A204.1 (cell line): Measurements from ENCODE around the gene SMIM29.
"Not testable (repeated sequence)": the region's sequence is repeated elsewhere in the genome, so short reads cannot be mapped to it uniquely, and the experiment has no call there.

Source experiments
- FAIRE-seq: peaks from 2 replicates; lab custom pipeline; 2012; peaks lifted over from hg19 to GRCh38; lab: Jason Lieb, UNC

The SMIM29 gene

GRCh38 chr6:34267746-34268145 is 18.9 kb upstream of the SMIM29 start:
- FAIRE-seq, result no peak

GRCh38 chr6:34263484-34263883 is 14.7 kb upstream of the SMIM29 start:
- FAIRE-seq, result not testable (repeated sequence)

DNA sequence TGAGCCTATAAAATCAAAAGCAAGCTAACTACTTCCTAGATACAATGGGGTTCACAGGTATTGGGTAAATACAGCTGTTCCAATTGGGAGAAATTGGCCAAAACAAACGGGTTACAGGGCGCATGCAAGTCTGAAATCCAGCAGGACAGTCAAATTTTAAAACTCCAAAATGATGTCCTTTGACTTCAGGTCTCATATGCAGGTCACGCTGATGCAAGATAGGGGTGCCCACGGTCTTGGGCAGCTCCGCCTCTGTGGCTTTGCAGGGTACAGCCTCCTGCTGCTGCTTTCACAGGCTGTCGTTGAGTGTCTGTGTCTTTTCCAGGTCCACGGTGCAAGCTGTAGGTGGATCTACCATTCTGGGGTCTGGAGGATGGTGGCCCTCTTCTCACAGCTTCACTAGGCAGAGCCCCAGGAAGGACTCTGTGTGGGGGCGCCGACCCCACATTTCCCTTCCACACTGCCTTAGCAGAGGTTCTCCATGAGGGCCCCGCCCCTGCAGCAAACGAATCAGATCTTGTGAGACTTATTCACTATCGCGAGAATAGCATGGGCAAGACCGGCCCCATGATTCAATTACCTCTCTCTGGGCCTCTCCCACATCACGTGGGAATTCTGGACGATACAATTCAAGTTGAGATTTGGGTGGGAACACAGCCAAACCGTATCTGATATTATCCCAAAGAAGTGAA is 11.9 kb upstream of the SMIM29 start:
- no peak for FAIRE-seq

DNA sequence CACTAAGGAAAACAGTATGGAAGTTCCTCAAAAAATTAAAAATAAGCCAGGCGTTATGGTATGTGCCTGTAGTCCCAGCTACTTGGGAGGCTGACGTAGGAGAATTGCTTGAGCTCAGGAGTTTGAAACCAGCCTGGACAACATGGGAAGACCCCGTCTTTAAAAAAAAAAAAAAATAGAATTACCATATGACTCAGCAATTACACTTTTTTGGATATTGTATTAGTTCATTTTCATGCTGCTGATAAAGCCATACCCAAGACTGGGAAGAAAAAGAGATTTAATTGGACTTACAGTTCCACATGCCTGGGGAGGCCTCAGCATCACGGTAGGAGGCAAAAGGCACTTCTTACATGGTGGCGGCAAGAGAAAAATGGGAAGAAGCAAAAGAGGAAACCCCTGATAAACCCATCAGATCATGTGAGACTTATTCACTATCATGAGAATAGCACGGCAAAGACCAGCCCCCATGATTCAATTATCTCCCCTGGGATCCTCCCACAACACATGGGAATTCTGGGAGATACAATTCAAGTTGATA is 10.8 kb upstream of the SMIM29 start:
- no peak for FAIRE-seq

DNA sequence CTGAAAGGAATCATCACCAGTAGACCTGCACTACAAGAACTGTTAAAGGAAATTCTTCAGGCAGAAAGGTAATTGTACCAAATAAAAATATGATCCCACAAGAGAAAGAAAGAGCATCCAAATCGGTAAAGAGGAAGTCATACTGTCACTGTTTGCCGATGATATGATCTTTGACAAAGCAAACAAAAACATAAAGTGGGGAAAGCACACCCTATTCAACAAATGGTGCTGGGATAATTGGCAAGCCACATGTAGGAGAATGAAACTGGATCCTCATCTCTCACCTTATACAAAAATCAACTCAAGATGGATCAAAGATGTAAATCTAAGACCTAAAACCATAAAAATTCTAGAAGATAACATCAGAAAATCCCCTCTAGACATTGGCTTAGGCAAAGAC is 3.6 kb upstream of the SMIM29 start:
- not testable (repeated sequence) for FAIRE-seq

DNA sequence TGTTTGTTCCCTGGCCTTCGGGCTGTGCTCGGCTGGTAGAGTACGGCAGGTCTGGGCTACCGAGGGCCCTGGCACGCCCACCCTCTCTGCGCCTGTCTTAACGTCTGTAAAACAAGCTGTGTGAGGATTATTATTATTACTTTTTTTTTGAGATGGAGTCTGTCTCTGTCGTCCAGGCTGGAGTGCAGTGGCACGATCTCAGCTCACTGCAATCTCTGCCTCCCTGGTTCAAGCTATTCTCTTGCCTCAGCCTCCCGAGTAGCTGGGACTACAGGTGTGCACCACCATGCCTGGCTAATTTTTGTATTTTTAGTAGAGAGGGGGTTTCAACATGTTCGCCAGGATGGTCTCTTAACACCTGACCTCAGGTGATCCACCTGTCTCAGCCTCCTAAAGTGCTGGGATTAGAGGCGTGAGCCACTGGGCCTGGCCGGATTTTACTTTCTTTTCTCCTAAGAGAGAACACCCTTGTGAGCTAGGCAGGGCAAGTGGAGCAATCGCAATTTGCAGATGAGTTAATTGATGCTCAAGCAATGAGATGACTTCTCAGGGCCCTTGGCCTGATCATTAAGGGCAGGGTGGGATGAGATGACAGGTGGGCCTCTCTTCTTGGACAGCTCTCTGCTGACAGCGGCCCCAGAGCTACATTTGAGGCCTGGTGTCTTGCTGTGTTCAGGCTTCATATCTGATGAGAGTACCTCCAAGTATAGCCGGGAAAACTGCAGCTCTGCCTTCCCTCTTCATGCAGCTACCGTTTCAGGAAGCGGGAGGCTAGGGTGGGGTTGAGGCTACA is 859 bp upstream of the SMIM29 start:
- no peak for FAIRE-seq

- FAIRE-seq, result no peak
These were observed 544 bp downstream of the SMIM29 start for GRCh38 chr6:34248198-34248726.

- FAIRE-seq, result no peak
These were observed 1.2 kb downstream of the SMIM29 start for GRCh38 chr6:34247481-34248197.

DNA sequence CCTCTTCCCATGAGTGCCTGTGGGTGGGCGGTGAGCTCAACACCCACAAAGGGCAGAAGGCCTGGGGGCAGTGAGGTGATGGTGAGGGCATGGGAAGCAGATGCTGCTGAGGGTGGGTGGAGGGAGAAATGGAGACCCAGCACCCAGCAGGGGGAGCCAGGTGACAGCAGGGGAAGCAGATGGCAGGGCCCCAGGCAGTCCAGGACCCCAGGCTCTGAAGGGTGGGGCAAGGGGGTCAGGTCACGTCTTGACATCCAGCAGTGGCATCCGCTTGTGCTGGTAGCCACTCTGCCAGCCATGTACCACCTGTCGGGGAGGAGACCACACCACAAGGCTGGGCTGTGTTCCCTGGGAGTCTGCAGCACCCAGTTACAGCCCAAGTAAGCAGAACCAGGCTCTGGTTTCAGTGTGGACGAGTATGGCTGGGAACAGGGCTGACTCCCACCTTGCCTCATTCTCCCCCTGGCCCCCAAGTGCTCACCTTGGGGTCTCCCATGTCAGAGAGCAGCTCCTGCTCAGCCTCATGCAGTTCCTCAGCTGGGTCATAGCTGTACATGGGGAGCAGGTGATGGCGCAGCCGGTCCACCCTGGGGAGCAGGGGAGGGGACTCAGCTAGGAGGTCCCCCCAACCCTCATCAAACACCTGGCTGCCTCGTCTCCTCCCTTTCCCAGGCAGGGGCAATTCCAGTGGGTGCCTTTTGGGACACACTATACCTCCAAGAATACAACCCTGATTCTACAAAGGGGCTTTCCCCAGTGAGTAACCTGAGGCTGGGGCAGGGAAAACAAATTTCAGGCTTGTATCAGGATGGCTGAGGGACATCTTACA is 2.0 kb downstream of the SMIM29 start:
- FAIRE-seq, result no peak

DNA sequence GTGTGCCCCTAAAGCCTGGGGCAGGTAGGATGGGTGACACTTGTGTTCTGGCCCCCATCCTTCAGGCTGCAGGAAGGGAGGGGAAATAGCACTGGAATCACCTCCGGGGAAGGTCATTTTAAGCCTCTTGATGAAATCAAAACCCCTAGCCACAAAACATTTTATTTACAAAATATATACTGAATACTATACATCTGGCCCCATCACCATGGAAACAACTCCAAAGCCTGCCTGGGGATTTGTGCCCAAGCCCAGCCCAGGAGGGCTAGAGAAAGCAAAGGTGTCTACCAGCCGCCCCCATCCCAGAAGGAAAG is 2.6 kb downstream of the SMIM29 start:
- FAIRE-seq, result no peak

DNA sequence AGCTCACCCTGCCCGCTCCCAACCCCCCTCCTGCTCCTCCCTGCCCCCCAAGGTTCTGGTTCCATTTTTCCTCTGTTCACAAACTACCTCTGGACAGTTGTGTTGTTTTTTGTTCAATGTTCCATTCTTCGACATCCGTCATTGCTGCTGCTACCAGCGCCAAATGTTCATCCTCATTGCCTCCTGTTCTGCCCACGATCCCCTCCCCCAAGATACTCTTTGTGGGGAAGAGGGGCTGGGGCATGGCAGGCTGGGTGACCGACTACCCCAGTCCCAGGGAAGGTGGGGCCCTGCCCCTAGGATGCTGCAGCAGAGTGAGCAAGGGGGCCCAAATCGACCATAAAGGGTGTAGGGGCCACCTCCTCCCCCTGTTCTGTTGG is 3.1 kb downstream of the SMIM29 start:
- not testable (repeated sequence) for FAIRE-seq

DNA sequence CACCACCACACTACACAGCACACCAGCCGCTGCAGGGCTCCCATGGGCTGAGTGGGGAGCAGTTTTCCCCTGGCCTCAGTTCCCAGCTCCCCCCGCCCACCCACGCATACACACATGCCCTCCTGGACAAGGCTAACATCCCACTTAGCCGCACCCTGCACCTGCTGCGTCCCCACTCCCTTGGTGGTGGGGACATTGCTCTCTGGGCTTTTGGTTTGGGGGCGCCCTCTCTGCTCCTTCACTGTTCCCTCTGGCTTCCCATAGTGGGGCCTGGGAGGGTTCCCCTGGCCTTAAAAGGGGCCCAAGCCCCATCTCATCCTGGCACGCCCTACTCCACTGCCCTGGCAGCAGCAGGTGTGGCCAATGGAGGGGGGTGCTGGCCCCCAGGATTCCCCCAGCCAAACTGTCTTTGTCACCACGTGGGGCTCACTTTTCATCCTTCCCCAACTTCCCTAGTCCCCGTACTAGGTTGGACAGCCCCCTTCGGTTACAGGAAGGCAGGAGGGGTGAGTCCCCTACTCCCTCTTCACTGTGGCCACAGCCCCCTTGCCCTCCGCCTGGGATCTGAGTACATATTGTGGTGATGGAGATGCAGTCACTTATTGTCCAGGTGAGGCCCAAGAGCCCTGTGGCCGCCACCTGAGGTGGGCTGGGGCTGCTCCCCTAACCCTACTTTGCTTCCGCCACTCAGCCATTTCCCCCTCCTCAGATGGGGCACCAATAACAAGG is 3.6 kb downstream of the SMIM29 start:
- not testable (repeated sequence) for FAIRE-seq

DNA sequence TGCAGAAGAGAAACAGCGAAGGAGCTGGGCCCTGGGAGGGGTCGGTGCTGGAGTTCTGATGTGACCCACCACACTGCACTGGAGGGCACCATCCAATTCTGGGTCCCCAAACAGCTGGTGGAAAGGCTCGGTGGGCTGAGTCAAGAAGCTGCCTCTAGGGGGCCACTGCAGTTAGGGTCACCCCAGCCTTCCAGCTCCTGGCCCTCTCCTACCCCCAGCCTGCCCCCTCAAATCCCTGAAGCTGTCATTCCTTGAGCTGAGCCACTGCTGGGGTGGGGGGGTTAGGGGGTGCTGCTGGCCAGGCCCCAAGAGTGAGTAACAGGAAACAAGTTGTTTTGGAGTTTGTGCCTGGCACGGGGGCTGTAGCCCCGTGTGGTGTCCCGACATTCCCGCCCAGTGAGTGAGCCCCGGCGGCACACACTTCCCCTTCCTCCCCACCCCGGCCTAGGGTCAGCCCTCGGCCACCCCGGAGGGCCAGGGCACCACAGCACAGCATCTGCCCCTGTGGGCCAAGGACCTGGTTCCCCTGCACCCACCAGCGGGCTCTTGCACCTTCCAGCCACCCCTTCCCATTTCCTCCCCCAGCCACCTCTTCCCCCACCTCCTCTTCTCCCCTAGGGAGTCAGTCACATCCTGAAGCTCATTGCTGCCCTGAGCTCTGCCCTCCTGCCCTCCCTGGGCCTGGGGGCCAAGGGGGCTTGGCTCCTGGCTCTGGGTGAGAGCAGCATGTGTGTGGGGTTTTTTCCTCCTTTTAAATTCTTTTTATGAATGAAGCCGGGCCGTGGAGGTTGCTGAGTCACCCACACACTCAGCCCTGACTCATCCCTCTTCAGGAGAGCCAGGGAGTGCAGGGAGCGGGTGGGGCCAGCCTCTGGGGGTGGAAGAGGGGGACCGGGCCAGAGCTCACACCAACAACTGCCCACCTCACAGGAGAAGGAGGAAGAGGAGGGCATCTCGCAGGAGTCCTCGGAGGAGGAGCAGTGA is 4.6 kb downstream of the SMIM29 start:
- no peak for FAIRE-seq

- FAIRE-seq, result no peak
These were observed 5.6 kb downstream of the SMIM29 start for GRCh38 chr6:34243131-34243771.

- no peak for FAIRE-seq
These were observed 6.3 kb downstream of the SMIM29 start for GRCh38 chr6:34242252-34243130.

- no peak for FAIRE-seq
These were observed 7.2 kb downstream of the SMIM29 start for GRCh38 chr6:34241351-34242215.
